Activated CD8-positive, alpha-beta T cell treated with anti-CD3 and anti-CD28 coated beads for 36 hours (primary cell): ENCODE measurements around the gene EPM2AIP1. TPM values are rescaled to one million over a fixed set of nuclear protein-coding genes. Genes with fewer than 3 reads are reported as not detected.

Source experiments
- ATAC-seq: fragments of 200-7000 bp; cut with Tn5 transposase; one replicate; pipeline ENCODE4 v1.10.0; 2021; ENCODE audit warnings: mild to moderate bottlenecking, moderate library complexity
- CTCF ChIA-PET: fragments of 350-600 bp; sonication (Branson Sonifier 250); formaldehyde crosslinking; loops from one replicate; lab custom pipeline; 2021; ENCODE audit warnings: antibody characterized with exemption; lab: Charles Lee
- POLR2A ChIA-PET: fragments of 350-600 bp; sonication (Branson Sonifier 250); formaldehyde crosslinking; loops from one replicate; lab custom pipeline; 2021; ENCODE audit warnings: antibody characterized with exemption; lab: Charles Lee
- DNase-seq: peaks from one replicate; pipeline ENCODE4 v3.0.0-alpha.2; 2020
- H3K27ac Mint-ChIP-seq: one replicate; pipeline ENCODE4 v1.8.0; 2021; ENCODE audit warnings: mild to moderate bottlenecking, mixed read lengths
- H3K27me3 Mint-ChIP-seq: one replicate; pipeline ENCODE4 v1.8.0; 2021; ENCODE audit warnings: mixed read lengths
- H3K36me3 Mint-ChIP-seq: one replicate; pipeline ENCODE4 v1.8.0; 2021; ENCODE audit warnings: low read depth, mixed read lengths
- H3K4me1 Mint-ChIP-seq: one replicate; pipeline ENCODE4 v1.8.0; 2021; ENCODE audit warnings: low read depth, mixed read lengths
- H3K4me3 Mint-ChIP-seq: one replicate; pipeline ENCODE4 v1.8.0; 2021; ENCODE audit warnings: mild to moderate bottlenecking, moderate library complexity, mixed read lengths
- H3K9me3 Mint-ChIP-seq: one replicate; pipeline ENCODE4 v1.8.0; 2021; ENCODE audit warnings: mixed read lengths
- intact Hi-C: fragments of 100-400 bp; cut with micrococcal nuclease; formaldehyde crosslinking; loops from one replicate; pipeline ENCODE4 v1.10.0; 2022
- total RNA-seq, 2 experiments: library from RNA; stranded (reverse); gene quantifications; one replicate each; pipeline ENCODE4 v1.2.3, GENCODE V29; 2021
- TF ChIP-seq, protein P1 (sequence below): fragments of 200-600 bp; IDR thresholded peaks from one replicate; pipeline ENCODE4 v1.8.0; 2022; ENCODE audit warnings: antibody characterized with exemption, mild to moderate bottlenecking

The EPM2AIP1 gene
- total RNA-seq, 2 experiments from 2014 or later = 11.8 to 12.3 TPM

DNA sequence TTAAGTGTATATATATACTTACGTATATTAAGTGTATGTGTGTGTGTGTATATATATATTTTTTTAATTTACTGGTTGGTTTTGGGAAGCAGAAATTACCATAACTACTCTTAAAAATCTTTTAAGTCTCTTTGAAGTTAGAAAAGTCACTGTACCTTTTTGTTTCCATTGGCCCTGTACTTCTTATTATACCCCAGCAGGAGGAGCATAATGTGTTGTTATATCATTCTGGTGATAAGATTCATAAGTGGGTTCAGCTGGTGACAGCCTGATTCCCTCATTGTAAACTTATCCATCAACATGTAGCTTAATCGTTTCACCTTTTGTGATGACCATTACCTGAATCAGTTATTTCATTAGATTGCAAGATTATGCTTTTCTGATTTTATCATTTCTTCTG, 31.2 kb upstream of the EPM2AIP1 start:
- DNase-seq = no peak
- ChIA-PET CTCF (interaction anchor here (0.6 to 2.7 kb wide), 11 partner anchors 8 to 226 kb away, joined by 3 to 17 read pairs (median 4); no protein-coding TSS in a partner anchor), POLR2A (interaction anchor here (1.4 kb wide), 1 partner anchor 32 kb away, joined by 3 read pairs; the partner anchor contains the start of gene EPM2AIP1)
- Mint-ChIP-seq H3K36me3 (peaks cover 68% of the 10 kb centered on the region), H3K9me3 (no peaks in the 10 kb centered on the region), H3K4me1 (peaks cover 7% of the 10 kb centered on the region), H3K27me3 (no peaks in the 10 kb centered on the region), H3K4me3 (no peak overlapping the region), H3K27ac (no peak overlapping the region)
- ATAC-seq = no peak
- TF ChIP-seq, protein P1, sequence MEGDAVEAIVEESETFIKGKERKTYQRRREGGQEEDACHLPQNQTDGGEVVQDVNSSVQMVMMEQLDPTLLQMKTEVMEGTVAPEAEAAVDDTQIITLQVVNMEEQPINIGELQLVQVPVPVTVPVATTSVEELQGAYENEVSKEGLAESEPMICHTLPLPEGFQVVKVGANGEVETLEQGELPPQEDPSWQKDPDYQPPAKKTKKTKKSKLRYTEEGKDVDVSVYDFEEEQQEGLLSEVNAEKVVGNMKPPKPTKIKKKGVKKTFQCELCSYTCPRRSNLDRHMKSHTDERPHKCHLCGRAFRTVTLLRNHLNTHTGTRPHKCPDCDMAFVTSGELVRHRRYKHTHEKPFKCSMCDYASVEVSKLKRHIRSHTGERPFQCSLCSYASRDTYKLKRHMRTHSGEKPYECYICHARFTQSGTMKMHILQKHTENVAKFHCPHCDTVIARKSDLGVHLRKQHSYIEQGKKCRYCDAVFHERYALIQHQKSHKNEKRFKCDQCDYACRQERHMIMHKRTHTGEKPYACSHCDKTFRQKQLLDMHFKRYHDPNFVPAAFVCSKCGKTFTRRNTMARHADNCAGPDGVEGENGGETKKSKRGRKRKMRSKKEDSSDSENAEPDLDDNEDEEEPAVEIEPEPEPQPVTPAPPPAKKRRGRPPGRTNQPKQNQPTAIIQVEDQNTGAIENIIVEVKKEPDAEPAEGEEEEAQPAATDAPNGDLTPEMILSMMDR = peak; percentile 35
- intact Hi-C loops = no loop called here

DNA sequence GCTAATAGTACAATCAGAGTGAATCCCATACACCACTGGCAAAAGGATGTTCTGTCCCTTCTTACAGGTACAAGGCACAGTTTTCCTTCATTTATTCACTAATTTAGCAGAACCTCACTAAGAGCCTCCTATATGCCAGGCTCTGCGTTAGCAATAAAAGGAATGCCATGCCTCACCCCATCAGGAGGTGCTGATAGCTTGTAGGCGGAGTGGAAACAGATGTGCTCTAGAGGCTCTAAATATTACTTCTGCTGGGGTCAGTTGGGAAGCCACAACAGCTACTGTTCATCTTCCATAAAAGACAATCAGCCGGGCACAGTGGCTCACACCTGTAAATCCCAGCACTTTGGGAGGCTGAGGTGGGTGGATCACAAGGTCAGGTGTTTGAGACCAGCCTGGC, 24.8 kb upstream of the EPM2AIP1 start:
- Mint-ChIP-seq H3K9me3 (no peaks in the 10 kb centered on the region), H3K36me3 (peaks cover 66% of the 10 kb centered on the region), H3K4me3 (no peak overlapping the region), H3K27me3 (no peaks in the 10 kb centered on the region), H3K4me1 (no peaks in the 10 kb centered on the region), H3K27ac (no peak overlapping the region)
- intact Hi-C loops = no loop called here
- CTCF ChIA-PET = no interaction called here
- TF ChIP-seq, protein P1 = no peak
- POLR2A ChIA-PET = no interaction called here
- no peak for DNase-seq
- ATAC-seq = no peak

DNA sequence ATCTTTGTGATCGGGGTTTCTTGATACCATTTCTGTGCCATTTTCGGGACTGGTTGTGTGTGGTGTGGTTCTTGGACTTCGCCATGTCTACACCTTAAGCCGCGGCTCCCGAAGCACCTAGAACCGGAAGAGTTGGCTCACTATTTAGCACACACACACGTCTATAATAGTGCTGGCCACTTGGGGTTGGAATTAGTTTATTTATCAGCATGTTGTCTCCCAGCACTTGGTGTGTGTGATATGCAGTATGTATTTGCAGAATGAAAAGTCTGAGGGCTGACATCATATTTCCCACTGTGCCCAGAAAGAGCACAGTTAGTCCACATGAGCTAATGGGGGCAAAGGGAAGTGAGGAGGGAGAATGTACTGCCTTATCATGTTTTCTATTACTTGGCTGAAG, 24.0 kb upstream of the EPM2AIP1 start:
- intact Hi-C loops = no loop called here
- CTCF ChIA-PET = interaction anchor here (1.8 kb wide), 1 partner anchor 8 kb away, joined by 6 read pairs; no protein-coding TSS in a partner anchor

DNA sequence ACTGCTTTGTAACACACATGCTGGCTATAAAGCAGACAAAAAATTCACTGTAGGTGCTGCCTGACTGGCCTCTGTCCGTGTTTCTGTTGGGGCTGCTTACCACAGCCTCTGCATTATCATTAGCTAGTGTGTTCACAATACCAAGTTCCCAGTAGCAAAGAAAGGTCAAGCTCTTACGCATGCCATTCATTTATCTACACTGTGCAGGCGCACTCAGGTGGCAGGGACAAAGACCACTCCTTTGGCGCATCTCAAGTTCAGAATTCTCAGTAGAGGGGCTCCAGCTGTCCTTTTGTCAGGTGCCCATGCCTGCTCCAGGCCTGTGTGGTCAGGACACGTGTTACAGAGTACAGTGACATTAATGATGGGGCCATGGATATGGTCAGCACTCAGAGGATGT, 22.7 kb upstream of the EPM2AIP1 start:
- Mint-ChIP-seq H3K27ac (no peak overlapping the region), H3K4me3 (no peak overlapping the region), H3K4me1 (no peaks in the 10 kb centered on the region), H3K36me3 (peaks cover 64% of the 10 kb centered on the region), H3K9me3 (no peaks in the 10 kb centered on the region), H3K27me3 (no peaks in the 10 kb centered on the region)
- DNase-seq (no peak), ATAC-seq (no peak)
- ChIA-PET POLR2A (no interaction called here), CTCF (interaction anchor here (1.8 kb wide), 1 partner anchor 9 kb away, joined by 6 read pairs; no protein-coding TSS in a partner anchor)
- TF ChIP-seq, protein P1 = no peak
- intact Hi-C loops = no loop called here

More for the DNA sequence above, 24.0 kb upstream of the EPM2AIP1 start:
- no peaks in the 10 kb centered on the region for H3K27me3 Mint-ChIP-seq
- POLR2A ChIA-PET = no interaction called here
- TF ChIP-seq, protein P1 = no peak
- no peaks in the 10 kb centered on the region for H3K9me3 Mint-ChIP-seq
- no peaks in the 10 kb centered on the region for H3K4me1 Mint-ChIP-seq
- H3K27ac Mint-ChIP-seq = no peak overlapping the region
- DNase-seq = no peak
- no peak overlapping the region for H3K4me3 Mint-ChIP-seq
- no peak for ATAC-seq
- H3K36me3 Mint-ChIP-seq = peaks cover 64% of the 10 kb centered on the region

DNA sequence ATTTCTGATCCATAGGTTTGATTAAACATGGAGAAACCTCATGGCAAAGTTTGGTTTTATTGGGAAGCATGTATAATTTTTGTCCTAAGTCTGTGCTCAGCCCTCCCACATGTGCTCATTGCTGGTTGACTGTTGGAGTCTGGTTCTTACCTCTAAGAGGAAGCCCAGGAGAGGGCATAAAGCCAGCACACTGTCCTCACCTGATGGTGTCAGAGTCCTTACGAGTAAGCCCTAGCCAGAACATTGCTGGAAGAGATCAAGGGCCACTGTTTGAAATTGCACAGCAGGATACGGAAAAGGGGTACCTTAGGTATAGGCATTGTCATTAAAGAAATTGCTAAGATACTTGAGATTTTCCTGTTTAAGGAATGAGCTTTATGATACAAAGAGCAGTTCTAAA, 21.7 kb upstream of the EPM2AIP1 start:
- H3K27me3 Mint-ChIP-seq = no peaks in the 10 kb centered on the region
- H3K9me3 Mint-ChIP-seq = no peaks in the 10 kb centered on the region
- DNase-seq (no peak), ATAC-seq (no peak)
- no peaks in the 10 kb centered on the region for H3K4me1 Mint-ChIP-seq
- H3K4me3 Mint-ChIP-seq = no peak overlapping the region
- ChIA-PET CTCF (no interaction called here), POLR2A (no interaction called here)
- peaks cover 57% of the 10 kb centered on the region for H3K36me3 Mint-ChIP-seq
- no peak overlapping the region for H3K27ac Mint-ChIP-seq
- intact Hi-C loops = no loop called here
- TF ChIP-seq, protein P1 = no peak
